Chondrocyte (in vitro differentiated cells): ENCODE data around the gene TNFRSF21. TPM values are rescaled to one million over a fixed set of nuclear protein-coding genes. Genes with fewer than 3 reads are reported as not detected.
"Not testable (repeated sequence)": the region's sequence is repeated elsewhere in the genome, so short reads cannot be mapped to it uniquely, and the experiment has no call there.

Experiments
- DNase-seq: peaks from one replicate; pipeline ENCODE4 v3.0.0; 2021; ENCODE audit warnings: mixed read lengths, low spot score
- H3K27ac Mint-ChIP-seq: one replicate; pipeline ENCODE4 v1.8.0; 2021; ENCODE audit warnings: mild to moderate bottlenecking, moderate library complexity, mixed read lengths; ENCODE audit not compliant: unreplicated experiment
- H3K27me3 Mint-ChIP-seq: 2 replicates; pipeline ENCODE4 v1.8.0; 2021; ENCODE audit warnings: low read depth, mixed read lengths
- H3K36me3 Mint-ChIP-seq: 2 replicates; pipeline ENCODE4 v1.8.0; 2021; ENCODE audit warnings: low read depth, mixed read lengths
- H3K4me1 Mint-ChIP-seq: 2 replicates; pipeline ENCODE4 v1.8.0; 2021; ENCODE audit warnings: low read depth, mild to moderate bottlenecking, mixed read lengths
- H3K4me3 Mint-ChIP-seq: one replicate; pipeline ENCODE4 v1.8.0; 2021; ENCODE audit warnings: mild to moderate bottlenecking, moderate library complexity, mixed read lengths; ENCODE audit not compliant: unreplicated experiment
- H3K9me3 Mint-ChIP-seq: 2 replicates; pipeline ENCODE4 v1.8.0; 2021; ENCODE audit warnings: low read depth, mixed read lengths
- total RNA-seq: library from RNA; stranded (reverse); gene quantifications from 3 replicates; pipeline ENCODE4 v1.2.1, GENCODE V29; 2021
- TF ChIP-seq, protein P1 (sequence below): fragments of 200-600 bp; sonication (generic); IDR thresholded peaks from 2 replicates; pipeline ENCODE4 v1.5.0; 2021; ENCODE audit warnings: antibody characterized with exemption, mild to moderate bottlenecking, moderate library complexity

Gene TNFRSF21
- total RNA-seq, 1 donor from 2014 or later: 23.1 TPM

DNA sequence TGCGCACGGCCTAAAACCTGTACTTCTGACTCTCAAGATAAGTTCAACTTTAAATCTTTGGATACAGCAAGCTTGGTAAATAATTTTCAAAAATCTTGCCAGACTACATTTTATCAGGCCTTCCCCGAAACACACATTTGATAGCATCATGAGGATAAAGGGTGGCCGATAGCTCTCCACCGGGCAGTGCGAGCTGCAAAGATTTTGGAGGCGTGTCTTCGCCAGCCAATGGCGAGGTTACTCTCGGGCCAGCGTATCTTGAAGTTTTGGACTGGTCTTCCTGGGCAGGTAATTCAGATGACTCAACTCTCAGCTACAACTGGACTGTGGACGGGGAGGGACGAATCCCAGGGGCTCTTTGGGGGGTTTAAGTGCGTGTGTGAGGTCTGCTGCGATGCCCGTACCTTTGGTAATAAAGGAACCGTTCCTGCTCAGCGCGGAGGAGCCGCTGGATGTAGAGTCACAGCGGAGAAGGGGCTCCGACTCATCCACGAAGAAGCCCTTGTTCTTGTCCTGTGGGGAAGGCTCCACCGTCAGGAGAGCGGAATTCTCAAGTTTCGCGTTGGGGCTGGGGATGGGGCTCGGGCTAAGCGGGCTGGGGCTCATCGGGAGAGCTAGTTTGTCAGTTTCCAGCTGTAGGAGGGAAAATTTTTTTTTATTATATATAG, 75.3 kb downstream of the TNFRSF21 start:
- H3K27me3 Mint-ChIP-seq: no peaks in the 10 kb centered on the region
- H3K4me1 Mint-ChIP-seq: no peaks in the 10 kb centered on the region
- no peaks in the 10 kb centered on the region for H3K9me3 Mint-ChIP-seq
- no peak overlapping the region for H3K4me3 Mint-ChIP-seq
- no peak overlapping the region for H3K27ac Mint-ChIP-seq
- DNase-seq: no peak
- H3K36me3 Mint-ChIP-seq: peaks cover 2% of the 10 kb centered on the region
- TF ChIP-seq, protein P1, sequence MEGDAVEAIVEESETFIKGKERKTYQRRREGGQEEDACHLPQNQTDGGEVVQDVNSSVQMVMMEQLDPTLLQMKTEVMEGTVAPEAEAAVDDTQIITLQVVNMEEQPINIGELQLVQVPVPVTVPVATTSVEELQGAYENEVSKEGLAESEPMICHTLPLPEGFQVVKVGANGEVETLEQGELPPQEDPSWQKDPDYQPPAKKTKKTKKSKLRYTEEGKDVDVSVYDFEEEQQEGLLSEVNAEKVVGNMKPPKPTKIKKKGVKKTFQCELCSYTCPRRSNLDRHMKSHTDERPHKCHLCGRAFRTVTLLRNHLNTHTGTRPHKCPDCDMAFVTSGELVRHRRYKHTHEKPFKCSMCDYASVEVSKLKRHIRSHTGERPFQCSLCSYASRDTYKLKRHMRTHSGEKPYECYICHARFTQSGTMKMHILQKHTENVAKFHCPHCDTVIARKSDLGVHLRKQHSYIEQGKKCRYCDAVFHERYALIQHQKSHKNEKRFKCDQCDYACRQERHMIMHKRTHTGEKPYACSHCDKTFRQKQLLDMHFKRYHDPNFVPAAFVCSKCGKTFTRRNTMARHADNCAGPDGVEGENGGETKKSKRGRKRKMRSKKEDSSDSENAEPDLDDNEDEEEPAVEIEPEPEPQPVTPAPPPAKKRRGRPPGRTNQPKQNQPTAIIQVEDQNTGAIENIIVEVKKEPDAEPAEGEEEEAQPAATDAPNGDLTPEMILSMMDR: no peak

DNA sequence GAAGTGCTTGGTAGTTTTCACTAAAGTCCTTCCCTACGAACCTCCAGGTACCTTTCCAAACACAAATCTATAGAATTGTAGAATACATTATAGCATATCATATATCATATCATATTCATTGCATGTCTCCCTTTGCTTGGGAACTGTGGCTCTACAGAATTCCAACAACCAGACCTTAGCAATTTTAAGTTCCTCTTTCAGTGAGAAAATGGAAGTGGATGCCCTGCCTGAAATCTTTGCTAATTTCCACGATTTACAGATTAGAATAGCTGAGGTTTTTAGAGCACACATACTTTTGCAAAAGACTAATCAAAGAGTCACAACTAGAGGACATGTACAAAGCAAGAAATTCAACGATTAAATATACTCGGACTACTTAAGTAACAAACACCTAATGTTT, 78.6 kb downstream of the TNFRSF21 start:
- Mint-ChIP-seq H3K27me3 (no peaks in the 10 kb centered on the region), H3K4me3 (no peak overlapping the region), H3K27ac (no peak overlapping the region), H3K4me1 (no peaks in the 10 kb centered on the region), H3K9me3 (peaks cover 4% of the 10 kb centered on the region), H3K36me3 (no peaks in the 10 kb centered on the region)
- TF ChIP-seq, protein P1: no peak
- no peak for DNase-seq

- no peaks in the 10 kb centered on the region for H3K27me3 Mint-ChIP-seq
- TF ChIP-seq, protein P1: no peak
- no peaks in the 10 kb centered on the region for H3K36me3 Mint-ChIP-seq
- no peak overlapping the region for H3K4me3 Mint-ChIP-seq
- no peaks in the 10 kb centered on the region for H3K4me1 Mint-ChIP-seq
- DNase-seq: no peak
- peaks cover 4% of the 10 kb centered on the region for H3K9me3 Mint-ChIP-seq
- no peak overlapping the region for H3K27ac Mint-ChIP-seq
Observed at GRCh38 chr6:47230579-47230978, 79.1 kb downstream of the TNFRSF21 start.

DNA sequence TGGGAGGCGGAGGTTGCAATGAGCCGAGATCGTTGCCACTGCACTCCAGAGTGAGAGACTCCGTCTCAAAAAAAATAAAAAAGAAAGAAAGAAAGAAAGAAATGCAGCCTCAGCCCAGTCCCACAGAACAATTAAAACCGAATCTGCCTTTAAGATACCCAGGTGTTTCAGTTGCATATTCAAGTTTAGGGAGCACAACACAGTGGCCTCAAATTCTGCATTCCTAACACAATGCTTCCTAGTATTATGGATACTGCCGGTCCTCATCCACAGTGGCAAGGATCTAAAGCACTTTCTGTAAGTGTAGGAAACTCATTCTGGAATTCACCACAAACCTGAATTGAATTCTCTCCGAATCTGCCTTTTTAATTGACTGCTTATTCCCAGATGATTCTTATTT, 80.5 kb downstream of the TNFRSF21 start:
- DNase-seq: no peak
- Mint-ChIP-seq H3K4me3 (no peak overlapping the region), H3K9me3 (peaks cover 4% of the 10 kb centered on the region), H3K36me3 (no peaks in the 10 kb centered on the region), H3K27me3 (no peaks in the 10 kb centered on the region), H3K4me1 (no peaks in the 10 kb centered on the region), H3K27ac (no peak overlapping the region)
- TF ChIP-seq, protein P1: no peak

DNA sequence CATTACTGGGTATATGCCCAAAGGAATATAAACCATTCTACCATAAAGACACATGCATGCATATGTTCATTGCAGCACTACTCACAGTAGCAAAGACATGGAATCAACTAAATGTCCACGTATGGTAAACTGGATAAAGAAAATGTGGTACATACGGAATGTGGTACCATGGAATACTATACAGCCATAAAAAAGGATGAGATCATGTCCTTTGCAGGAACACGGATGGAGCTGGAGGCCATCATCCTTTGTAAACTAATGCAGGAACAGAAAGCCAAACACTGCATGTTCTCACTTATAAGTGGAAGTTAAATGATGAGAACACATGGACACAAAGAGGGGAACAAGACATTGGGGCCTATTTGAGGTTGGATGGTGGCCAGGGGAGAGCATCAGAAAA, 81.6 kb downstream of the TNFRSF21 start:
- H3K27me3 Mint-ChIP-seq, H3K36me3 Mint-ChIP-seq, DNase-seq, H3K9me3 Mint-ChIP-seq, H3K4me3 Mint-ChIP-seq, H3K4me1 Mint-ChIP-seq, H3K27ac Mint-ChIP-seq: not testable (repeated sequence)

- H3K9me3 Mint-ChIP-seq, H3K4me1 Mint-ChIP-seq, H3K4me3 Mint-ChIP-seq, H3K36me3 Mint-ChIP-seq, H3K27me3 Mint-ChIP-seq, H3K27ac Mint-ChIP-seq, DNase-seq: not testable (repeated sequence)
Observed at GRCh38 chr6:47223251-47223650, 86.5 kb downstream of the TNFRSF21 start.
